Right lobe of liver (tissue), 4 donors: Measurements from ENCODE around the gene ACACA.

Source experiments
- CTCF ChIP-seq, 4 donors: fragments of 200-600 bp in 3 of 4; fragments of 450-650 bp in 1 of 4; IDR thresholded peaks; one replicate each; pipeline versions ENCODE4 v1.5.1 to v1.8.0; 2016 to 2022; ENCODE audit warnings: antibody characterized with exemption in 4 of 4, mild to moderate bottlenecking in 2 of 4
- POLR2A ChIP-seq: fragments of 450-650 bp; IDR thresholded peaks from one replicate; pipeline ENCODE4 v1.6.1; 2017; ENCODE audit warnings: antibody characterized with exemption, mild to moderate bottlenecking
- donor health status: DM: no; HTN: no; CAD: no.
- donor health status: DM: no; HTN: no; CAD: no.
- donor health status: DM: no; HTN: yes; CAD: no.

GRCh38 chr17:37255432-37255831 lies 151.2 kb downstream of the ACACA start:
- no peak for TF ChIP-seq CTCF (IDR thresholded peaks at IDR 0.05)
- TF ChIP-seq POLR2A = no peak
